A673 (cell line): ENCODE results near the gene MBTPS1. TPM values are rescaled to one million over a fixed set of nuclear protein-coding genes. Genes with fewer than 3 reads are reported as not detected.

Source experiments
- BruUV-seq: library from RNA; stranded (reverse); fragments of 400-500 nt; replicated peaks from 2 replicates; lab custom pipeline; 2021; lab: Mats Ljungman, UMichigan
- CTCF ChIA-PET: fragments of 300-600 bp; sonication (Branson Sonifier 250); formaldehyde crosslinking; loops from one replicate; lab custom pipeline; 2022; ENCODE audit warnings: antibody characterized with exemption; lab: Charles Lee
- POLR2A ChIA-PET: fragments of 300-600 bp; sonication (Branson Sonifier 250); formaldehyde crosslinking; loops from one replicate; lab custom pipeline; 2022; ENCODE audit warnings: antibody characterized with exemption; ENCODE audit not compliant: low non-redundant PET; lab: Charles Lee
- DNase-seq: peaks from one replicate; pipeline ENCODE4 v3.0.0-alpha.2; 2015; ENCODE audit warnings: low spot score
- H3K27ac ChIP-seq: fragments of 200-600 bp; sonication (generic); 2 replicates; pipeline ENCODE4 v1.5.1; 2016; ENCODE audit warnings: mixed run types, low read depth, mild to moderate bottlenecking, mixed read lengths, antibody characterized with exemption, low read length; ENCODE audit not compliant: poor library complexity, severe bottlenecking
- H3K27me3 ChIP-seq: fragments of 200-600 bp; sonication (generic); replicated peaks from 2 replicates; pipeline ENCODE4 v1.6.1; 2017; ENCODE audit warnings: mixed run types, low read depth, mild to moderate bottlenecking, mixed read lengths, antibody characterized with exemption, low read length; ENCODE audit not compliant: insufficient read depth, poor library complexity
- H3K36me3 ChIP-seq: fragments of 200-600 bp; sonication (generic); 2 replicates; pipeline ENCODE4 v1.6.1; 2016; ENCODE audit warnings: mixed run types, mild to moderate bottlenecking, mixed read lengths, antibody characterized with exemption, low read length; ENCODE audit not compliant: insufficient read depth, poor library complexity, severe bottlenecking
- H3K4me1 ChIP-seq: fragments of 200-600 bp; sonication (generic); 2 replicates; pipeline ENCODE4 v1.6.1; 2017; ENCODE audit warnings: mixed run types, mild to moderate bottlenecking, mixed read lengths, antibody characterized with exemption, low read length; ENCODE audit not compliant: insufficient read depth, poor library complexity, severe bottlenecking
- H3K4me3 ChIP-seq: fragments of 200-600 bp; sonication (generic); 2 replicates; pipeline ENCODE4 v1.5.1; 2016; ENCODE audit warnings: low read depth, mixed run types, mild to moderate bottlenecking, mixed read lengths, low read length; ENCODE audit not compliant: poor library complexity, severe bottlenecking
- H3K9me3 ChIP-seq: fragments of 200-600 bp; sonication (generic); 2 replicates; pipeline ENCODE4 v1.6.1; 2016; ENCODE audit warnings: mixed run types, low read depth, mild to moderate bottlenecking, mixed read lengths, antibody characterized with exemption, low read length; ENCODE audit not compliant: poor library complexity, severe bottlenecking
- CTCF ChIP-seq: fragments of 300-800, 200-600 bp; sonication (generic); conservative IDR thresholded peaks from 2 replicates; pipeline ENCODE4 v1.5.1; 2017; ENCODE audit warnings: low read depth, mild to moderate bottlenecking, antibody characterized with exemption, low read length, moderate library complexity, mixed read lengths
- EZH2 ChIP-seq: fragments of 200-600 bp; sonication (generic); IDR thresholded peaks from 2 replicates; pipeline ENCODE4 v1.6.1; 2017; ENCODE audit warnings: borderline replicate concordance, low read depth, mild to moderate bottlenecking, mixed read lengths, antibody characterized with exemption, low read length; ENCODE audit not compliant: poor library complexity, severe bottlenecking
- intact Hi-C: fragments of 100-400 bp; cut with micrococcal nuclease; formaldehyde crosslinking; loops from one replicate; pipeline ENCODE4 v1.10.0; 2022; ENCODE audit not compliant: unreplicated experiment
- total RNA-seq: library from RNA; stranded (reverse); gene quantifications from 2 replicates; pipeline ENCODE4 v1.2.3, GENCODE V29; 2021

MBTPS1 gene
- total RNA-seq, 1 experiment from 2014 or later, result 82.0 TPM

- POLR2A ChIA-PET, result no interaction called here
- no peak overlapping the region for H3K27ac ChIP-seq
- TF ChIP-seq EZH2, result no peak
- TF ChIP-seq CTCF, result no peak
- intact Hi-C loops, result no loop called here
- no peaks in the 10 kb centered on the region for H3K9me3 ChIP-seq
- CTCF ChIA-PET, result no interaction called here
- no peak for DNase-seq
- H3K4me3 ChIP-seq, result no peak overlapping the region
- no TSS peak for BruUV-seq
- no peaks in the 10 kb centered on the region for H3K4me1 ChIP-seq
- H3K27me3 ChIP-seq, result no peaks in the 10 kb centered on the region
- H3K36me3 ChIP-seq, result no peaks in the 10 kb centered on the region
Measured at GRCh38 chr16:84036131-84036530, 80.6 kb downstream of the MBTPS1 start.

- H3K36me3 ChIP-seq, result no peaks in the 10 kb centered on the region
- H3K9me3 ChIP-seq, result no peaks in the 10 kb centered on the region
- intact Hi-C loops, result no loop called here
- BruUV-seq, result no TSS peak
- ChIA-PET CTCF (no interaction called here), POLR2A (no interaction called here)
- H3K27ac ChIP-seq, result no peak overlapping the region
- no peak overlapping the region for H3K4me3 ChIP-seq
- no peaks in the 10 kb centered on the region for H3K27me3 ChIP-seq
- no peak for DNase-seq
- H3K4me1 ChIP-seq, result no peaks in the 10 kb centered on the region
- TF ChIP-seq CTCF (no peak), EZH2 (no peak)
Measured at GRCh38 chr16:84034516-84034915, 82.2 kb downstream of the MBTPS1 start.

- H3K9me3 ChIP-seq, result no peaks in the 10 kb centered on the region
- H3K27ac ChIP-seq, result no peak overlapping the region
- POLR2A ChIA-PET, result no interaction called here
- CTCF ChIA-PET, result no interaction called here
- no peaks in the 10 kb centered on the region for H3K27me3 ChIP-seq
- H3K36me3 ChIP-seq, result no peaks in the 10 kb centered on the region
- no peak overlapping the region for H3K4me3 ChIP-seq
- DNase-seq, result no peak
- no TSS peak for BruUV-seq
- intact Hi-C loops, result no loop called here
- TF ChIP-seq CTCF (no peak), EZH2 (no peak)
- H3K4me1 ChIP-seq, result no peaks in the 10 kb centered on the region
Measured at GRCh38 chr16:84033251-84034195, 83.2 kb downstream of the MBTPS1 start.
